Hepatocyte (in vitro differentiated cells): ENCODE measurements around the gene RPH3AL. TPM values are rescaled to one million over a fixed set of nuclear protein-coding genes. Genes with fewer than 3 reads are reported as not detected.

ENCODE experiments used
- DNase-seq: peaks from one replicate; pipeline ENCODE4 v3.0.0-alpha.2; 2016; ENCODE audit warnings: low spot score
- H2AFZ ChIP-seq: fragments of 200-600 bp; sonication (generic); 2 replicates; pipeline ENCODE4 v1.6.0; 2016; ENCODE audit warnings: antibody characterized with exemption, mild to moderate bottlenecking
- H3K27ac ChIP-seq: fragments of 200-600 bp; sonication (generic); 2 replicates; pipeline ENCODE4 v1.5.1; 2016; ENCODE audit warnings: mild to moderate bottlenecking
- H3K27me3 ChIP-seq: fragments of 200-600 bp; sonication (generic); 2 replicates; pipeline ENCODE4 v1.6.1; 2016
- H3K36me3 ChIP-seq: fragments of 200-600 bp; sonication (generic); replicated peaks from 2 replicates; pipeline ENCODE4 v1.5.1; 2016; ENCODE audit warnings: low read depth; ENCODE audit not compliant: insufficient read depth
- H3K4me1 ChIP-seq: fragments of 200-600 bp; sonication (generic); 2 replicates; pipeline ENCODE4 v1.5.1; 2016; ENCODE audit warnings: mild to moderate bottlenecking, moderate library complexity; ENCODE audit not compliant: insufficient read depth
- H3K4me2 ChIP-seq: fragments of 200-600 bp; sonication (generic); 2 replicates; pipeline ENCODE4 v1.6.0; 2016
- H3K4me3 ChIP-seq: fragments of 200-600 bp; sonication (generic); 2 replicates; pipeline ENCODE4 v1.5.1; 2016; ENCODE audit warnings: mild to moderate bottlenecking
- H3K79me2 ChIP-seq: fragments of 200-600 bp; sonication (generic); 2 replicates; pipeline ENCODE4 v1.6.0; 2017; ENCODE audit warnings: mild to moderate bottlenecking
- H3K9me2 ChIP-seq: fragments of 200-600 bp; sonication (generic); replicated peaks from 2 replicates; pipeline ENCODE4 v1.6.0; 2017; ENCODE audit warnings: mild to moderate bottlenecking; ENCODE audit not compliant: insufficient read depth
- H3K9me3 ChIP-seq: fragments of 200-600 bp; sonication (generic); 2 replicates; pipeline ENCODE4 v1.5.1; 2016; ENCODE audit warnings: low read depth, mild to moderate bottlenecking
- H4K20me1 ChIP-seq: fragments of 200-600 bp; sonication (generic); 2 replicates; pipeline ENCODE4 v1.6.0; 2016; ENCODE audit warnings: mild to moderate bottlenecking; ENCODE audit not compliant: insufficient read depth, poor library complexity, severe bottlenecking
- CTCF ChIP-seq: fragments of 200-600 bp; sonication (generic); IDR thresholded peaks from 2 replicates; pipeline ENCODE4 v1.5.1; 2016; ENCODE audit warnings: antibody characterized with exemption, mild to moderate bottlenecking; ENCODE audit not compliant: poor library complexity
- EZH2 ChIP-seq: fragments of 200-600 bp; sonication (generic); IDR thresholded peaks from 2 replicates; pipeline ENCODE4 v1.6.1; 2016; ENCODE audit warnings: antibody characterized with exemption, mild to moderate bottlenecking, borderline replicate concordance
- EZH2phosphoT487 ChIP-seq: fragments of 200-600 bp; sonication (generic); IDR thresholded peaks from one replicate; pipeline ENCODE4 v1.6.1; 2018; ENCODE audit warnings: antibody characterized with exemption, mild to moderate bottlenecking, low read depth, moderate library complexity; ENCODE audit not compliant: unreplicated experiment, severe bottlenecking
- whole genome bisulfite sequencing: methylation state at CpG from one replicate; pipeline ENCODE4 v1.1.6; 2016; ENCODE audit warnings: low lambda C conversion rate; ENCODE audit errors: missing lambda C conversion rate; 5-methylcytosine and 5-hydroxymethylcytosine counted together
- polyA plus RNA-seq: library from polyadenylated mRNA; unstranded; fragments of >200 nt; fragmentation: Nextera tagmentation; extraction: Ambion mirVana; gene quantifications from 2 replicates; pipeline ENCODE4 v1.2.1, GENCODE V29; 2016
- total RNA-seq: library from RNA; depleted of rRNA; stranded (reverse); fragments of >200 nt; gene quantifications from 2 replicates; pipeline ENCODE4 v1.2.3, GENCODE V29; 2014

RPH3AL gene
- total and polyA plus RNA-seq, 2 experiments from 2014 or later, result 7.0 to 7.6 TPM

- H3K27ac ChIP-seq, result no peak overlapping the region
- no peaks in the 10 kb centered on the region for H3K9me2 ChIP-seq
- no peaks in the 10 kb centered on the region for H3K4me1 ChIP-seq
- no peak for DNase-seq
- no peaks in the 10 kb centered on the region for H3K79me2 ChIP-seq
- H3K27me3 ChIP-seq, result no peaks in the 10 kb centered on the region
- no peak for TF ChIP-seq EZH2phosphoT487
- no peak for TF ChIP-seq EZH2
- TF ChIP-seq CTCF, result no peak
- 96% methylated on average over 7 of the region's 7 CpGs for WGBS
- H2AFZ ChIP-seq, result no peak overlapping the region
- H3K36me3 ChIP-seq, result no peaks in the 10 kb centered on the region
- no peaks in the 10 kb centered on the region for H4K20me1 ChIP-seq
- no peak overlapping the region for H3K4me3 ChIP-seq
- H3K4me2 ChIP-seq, result no peak overlapping the region
- no peaks in the 10 kb centered on the region for H3K9me3 ChIP-seq
These were observed 122.2 kb downstream of the RPH3AL start for GRCh38 chr17:230395-230770.

GRCh38 chr17:229709-230394 lies 122.8 kb downstream of the RPH3AL start:
- H3K27me3 ChIP-seq, result no peaks in the 10 kb centered on the region
- H3K4me1 ChIP-seq, result no peaks in the 10 kb centered on the region
- no peak overlapping the region for H3K27ac ChIP-seq
- H3K4me2 ChIP-seq, result no peak overlapping the region
- H3K9me3 ChIP-seq, result no peaks in the 10 kb centered on the region
- H3K9me2 ChIP-seq, result no peaks in the 10 kb centered on the region
- 95% methylated on average over 15 of the region's 15 CpGs for WGBS
- DNase-seq, result no peak
- no peaks in the 10 kb centered on the region for H3K79me2 ChIP-seq
- TF ChIP-seq EZH2 (no peak), CTCF (no peak), EZH2phosphoT487 (no peak)
- H3K4me3 ChIP-seq, result no peak overlapping the region
- no peak overlapping the region for H2AFZ ChIP-seq
- no peaks in the 10 kb centered on the region for H4K20me1 ChIP-seq
- no peaks in the 10 kb centered on the region for H3K36me3 ChIP-seq

- Histone ChIP-seq H3K36me3 (no peaks in the 10 kb centered on the region), H4K20me1 (no peaks in the 10 kb centered on the region), H3K27me3 (no peaks in the 10 kb centered on the region), H3K4me1 (no peaks in the 10 kb centered on the region), H3K4me2 (no peak overlapping the region), H2AFZ (no peak overlapping the region), H3K27ac (no peak overlapping the region), H3K9me2 (no peaks in the 10 kb centered on the region), H3K4me3 (no peak overlapping the region), H3K79me2 (no peaks in the 10 kb centered on the region), H3K9me3 (no peaks in the 10 kb centered on the region)
- no peak for DNase-seq
- no peak for TF ChIP-seq EZH2phosphoT487
- TF ChIP-seq CTCF, result no peak
- no peak for TF ChIP-seq EZH2
- 86% methylated on average over 8 of the region's 8 CpGs for WGBS
These were observed 123.5 kb downstream of the RPH3AL start for GRCh38 chr17:228951-229708.
